ENCODE data around the gene USP12. TPM values are rescaled to one million over a fixed set of nuclear protein-coding genes. Genes with fewer than 3 reads are reported as not detected.
A peak's percentile ranks its signal among the peaks of the same experiment; 100 is the strongest.

USP12 gene
- total and polyA plus RNA-seq, 10 donors: 13.3 to 37.3 (median 28.3) TPM

DNA sequence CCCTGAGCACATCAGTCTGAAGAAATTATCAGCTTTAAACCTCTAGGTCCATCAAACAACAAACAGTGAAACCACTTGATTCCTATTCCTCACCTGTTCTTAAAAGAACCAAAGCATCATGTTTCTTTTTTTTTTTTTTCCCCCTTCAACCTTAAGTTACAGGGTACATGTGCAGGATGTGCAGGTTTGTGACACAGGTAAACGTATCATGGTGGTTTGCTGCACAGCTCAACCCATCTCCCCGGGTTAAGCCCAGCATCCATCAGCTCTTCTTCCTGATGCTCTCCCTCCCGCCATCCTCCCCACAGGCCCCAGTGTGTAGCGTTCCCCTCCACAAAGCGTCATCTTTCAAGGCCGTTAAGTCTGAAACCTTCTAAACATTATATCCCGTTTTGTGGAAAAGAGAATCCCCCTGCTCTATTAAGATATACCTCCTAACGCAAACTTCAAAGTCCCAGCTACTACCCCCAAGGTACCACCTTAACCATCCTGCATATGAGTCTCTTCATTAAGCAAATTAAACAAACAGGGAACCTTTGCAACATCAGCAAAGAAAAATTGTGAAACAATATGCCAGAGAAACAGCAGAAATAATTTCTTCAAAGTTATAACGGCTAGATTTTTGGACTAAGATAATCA, 10.8 kb downstream of the USP12 start:
- Histone ChIP-seq H3K4me3 (no peak overlapping the region), H3K9me3 (peaks cover 0 to 11% (median 8%) of the 10 kb centered on the region in 8 donors), H3K27me3 (replicated peaks in 1 of 7) (no peaks in the 10 kb centered on the region), H3K36me3 (peaks cover 0 to 4% (median 0%) of the 10 kb centered on the region in 6 donors), H3K27ac (peak overlapping the region in 1 of 8 donors; percentile 7), H3K4me1 (peaks cover 0 to 79% (median 41%) of the 10 kb centered on the region in 6 donors)
- intact Hi-C loops (cut with DNase I; ENCODE audit: low total_unique reads): no loop called here
- 79 to 87% (median 86%) methylated on average over 9 of the region's 9 CpGs for WGBS, 5 donors
- DNase-seq: no peak
- no peak for TF ChIP-seq POLR2AphosphoS5 (IDR thresholded peaks at IDR 0.05)
- no peak for TF ChIP-seq POLR2A (IDR thresholded peaks at IDR 0.05)
- TF ChIP-seq, protein P1, sequence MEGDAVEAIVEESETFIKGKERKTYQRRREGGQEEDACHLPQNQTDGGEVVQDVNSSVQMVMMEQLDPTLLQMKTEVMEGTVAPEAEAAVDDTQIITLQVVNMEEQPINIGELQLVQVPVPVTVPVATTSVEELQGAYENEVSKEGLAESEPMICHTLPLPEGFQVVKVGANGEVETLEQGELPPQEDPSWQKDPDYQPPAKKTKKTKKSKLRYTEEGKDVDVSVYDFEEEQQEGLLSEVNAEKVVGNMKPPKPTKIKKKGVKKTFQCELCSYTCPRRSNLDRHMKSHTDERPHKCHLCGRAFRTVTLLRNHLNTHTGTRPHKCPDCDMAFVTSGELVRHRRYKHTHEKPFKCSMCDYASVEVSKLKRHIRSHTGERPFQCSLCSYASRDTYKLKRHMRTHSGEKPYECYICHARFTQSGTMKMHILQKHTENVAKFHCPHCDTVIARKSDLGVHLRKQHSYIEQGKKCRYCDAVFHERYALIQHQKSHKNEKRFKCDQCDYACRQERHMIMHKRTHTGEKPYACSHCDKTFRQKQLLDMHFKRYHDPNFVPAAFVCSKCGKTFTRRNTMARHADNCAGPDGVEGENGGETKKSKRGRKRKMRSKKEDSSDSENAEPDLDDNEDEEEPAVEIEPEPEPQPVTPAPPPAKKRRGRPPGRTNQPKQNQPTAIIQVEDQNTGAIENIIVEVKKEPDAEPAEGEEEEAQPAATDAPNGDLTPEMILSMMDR (IDR thresholded peaks at IDR 0.05 in 8 of 11, conservative IDR thresholded peaks at IDR 0.05 in 3 of 11): no peak

DNA sequence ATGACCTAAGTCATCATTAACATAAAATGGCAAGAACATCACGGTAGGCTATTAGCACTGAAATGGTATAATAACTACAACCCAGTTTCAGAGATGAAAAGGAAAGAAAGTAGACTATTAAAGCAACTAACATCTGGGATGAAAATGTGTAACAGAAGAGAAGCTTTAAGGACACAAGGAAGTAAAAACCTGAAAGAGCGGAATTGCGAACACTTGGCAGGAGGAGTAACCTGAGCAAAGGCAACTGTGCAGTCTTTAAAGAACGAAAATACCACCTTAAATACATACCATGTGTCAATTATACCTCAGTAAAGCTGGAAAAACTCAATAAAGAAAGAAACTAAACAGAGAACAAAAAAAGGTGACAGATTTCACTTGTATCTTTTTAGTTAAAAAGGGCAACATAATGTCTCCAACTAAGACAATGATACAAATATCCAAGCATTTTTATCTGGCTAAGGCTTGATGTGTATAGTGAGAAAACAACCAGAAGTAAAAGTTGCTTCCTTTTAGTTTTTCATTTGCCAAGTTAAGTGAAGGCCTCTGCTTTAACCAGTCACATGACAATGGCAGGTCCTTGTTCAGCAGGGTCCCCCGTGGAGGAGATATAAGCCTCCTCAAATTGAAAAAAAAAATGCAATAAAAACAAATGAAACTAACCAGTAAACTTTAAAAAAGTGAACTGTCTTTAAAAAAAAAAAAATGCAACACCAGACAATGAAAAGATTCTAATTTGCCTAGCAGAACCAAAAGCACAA, 11.6 kb downstream of the USP12 start:
- DNase-seq: no peak
- Histone ChIP-seq H3K9me3 (peaks cover 0 to 11% (median 8%) of the 10 kb centered on the region in 8 donors), H3K27me3 (replicated peaks in 1 of 7) (no peaks in the 10 kb centered on the region), H3K4me3 (no peak overlapping the region), H3K36me3 (peaks cover 0 to 4% (median 0%) of the 10 kb centered on the region in 6 donors), H3K27ac (peak overlapping the region in 1 of 8 donors; percentile 7), H3K4me1 (peaks cover 0 to 71% (median 41%) of the 10 kb centered on the region in 6 donors)
- TF ChIP-seq, protein P1 (IDR thresholded peaks at IDR 0.05 in 8 of 11, conservative IDR thresholded peaks at IDR 0.05 in 3 of 11): no peak
- TF ChIP-seq POLR2AphosphoS5 (IDR thresholded peaks at IDR 0.05) (no peak), POLR2A (IDR thresholded peaks at IDR 0.05) (no peak)
- intact Hi-C loops (cut with DNase I; ENCODE audit: low total_unique reads): no loop called here
- 78 to 84% (median 83%) methylated on average over 5 of the region's 5 CpGs for WGBS, 5 donors

DNA sequence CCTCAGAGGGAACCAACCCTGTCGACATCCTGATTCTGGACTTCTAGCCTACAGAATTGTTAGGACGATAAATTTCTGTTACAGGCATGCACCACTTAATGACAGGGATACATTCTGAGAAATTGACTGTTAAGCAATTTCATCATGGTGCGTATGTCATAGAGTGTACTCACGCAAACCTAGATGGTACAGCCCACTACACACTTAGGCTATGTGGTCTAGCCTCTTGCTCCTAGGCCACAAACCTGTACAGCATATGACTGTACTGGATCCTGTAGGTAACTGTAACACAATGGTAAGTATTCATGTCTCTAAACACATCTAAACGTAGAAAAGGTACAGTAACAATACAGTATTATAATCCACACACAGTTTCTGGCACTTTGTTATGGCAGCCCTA, 13.3 kb downstream of the USP12 start:
- H3K36me3 ChIP-seq: peaks cover 0 to 4% (median 0%) of the 10 kb centered on the region in 6 donors
- DNase-seq: no peak
- H3K9me3 ChIP-seq: peaks cover 0 to 11% (median 8%) of the 10 kb centered on the region in 8 donors
- 92 to 96% (median 96%) methylated on average over 5 of the region's 5 CpGs for WGBS, 5 donors
- H3K4me3 ChIP-seq: no peak overlapping the region
- H3K27ac ChIP-seq: no peak overlapping the region
- intact Hi-C loops (cut with DNase I; ENCODE audit: low total_unique reads): no loop called here
- no peaks in the 10 kb centered on the region for H3K27me3 ChIP-seq (replicated peaks in 1 of 7)
- peaks cover 0 to 60% (median 34%) of the 10 kb centered on the region in 6 donors for H3K4me1 ChIP-seq
- TF ChIP-seq POLR2AphosphoS5 (IDR thresholded peaks at IDR 0.05): no peak
- TF ChIP-seq POLR2A (IDR thresholded peaks at IDR 0.05): no peak
- TF ChIP-seq, protein P1 (IDR thresholded peaks at IDR 0.05 in 8 of 11, conservative IDR thresholded peaks at IDR 0.05 in 3 of 11): no peak
